DMS114 treated with DMSO at 0.1 percent for 48 hours (cell line): ENCODE measurements around the gene TRIB2.
A peak's percentile ranks its signal among the peaks of the same experiment; 100 is the strongest.
"Not testable (repeated sequence)": the region's sequence is repeated elsewhere in the genome, so short reads cannot be mapped to it uniquely, and the experiment has no call there.

Source experiments
- DNase-seq: peaks from one replicate; lab custom pipeline; 2025; ENCODE audit not compliant: unreplicated experiment; lab: John Stamatoyannopoulos, UW

TRIB2 gene

DNA sequence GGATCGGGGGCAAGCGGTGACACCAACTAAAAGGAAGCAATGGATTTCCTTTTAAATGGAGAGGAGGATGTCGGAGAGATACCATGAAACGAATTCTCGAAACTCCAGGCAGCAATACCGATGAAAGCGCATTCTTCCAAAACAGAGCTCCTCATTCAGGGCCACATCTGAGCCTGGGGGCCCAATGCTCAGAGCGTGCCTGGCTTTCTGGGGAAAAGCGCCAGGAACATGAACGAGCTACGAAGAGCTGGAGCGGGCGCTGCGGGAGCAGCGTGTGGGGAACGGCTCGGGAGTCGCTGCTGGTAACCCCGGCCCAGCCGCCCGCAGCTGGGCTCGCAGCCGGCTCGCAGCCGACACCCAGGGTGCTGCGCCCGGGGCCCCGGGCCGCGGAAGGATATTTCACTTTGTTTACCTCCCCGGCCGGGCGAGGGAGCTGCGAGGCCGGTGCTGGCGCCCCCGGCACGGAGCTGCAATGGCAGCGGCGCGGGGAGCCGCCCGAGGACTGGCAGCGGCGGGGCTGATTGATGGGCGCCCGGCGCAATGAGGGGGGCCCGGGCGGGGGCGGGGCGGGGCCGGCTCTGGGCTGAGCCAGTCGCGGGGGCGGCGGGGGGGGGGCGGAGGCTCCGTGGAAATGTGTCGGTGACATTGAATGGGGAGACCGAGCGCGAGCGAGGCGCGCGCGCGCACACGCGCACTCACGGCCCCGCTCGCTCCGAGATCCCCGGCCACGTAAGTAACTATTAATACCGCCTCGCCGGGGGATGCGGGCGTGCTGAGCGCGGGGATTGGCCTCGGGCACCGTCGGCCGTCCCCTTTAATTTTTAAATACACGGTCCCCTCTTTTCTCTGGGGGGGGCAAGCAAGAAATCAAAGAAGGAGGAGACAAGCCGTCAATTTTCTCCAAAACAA lies at the start of gene TRIB2:
TSS of gene TRIB2 (plus strand) at position 655 of the 909 bp plus-strand sequence. CDS start 1,372 bp downstream, outside the sequence.
- DNase-seq = peak; percentile 10

- DNase-seq = no peak
Measured at GRCh38 chr2:12669036-12669435, 47.7 kb upstream of the TRIB2 start.

DNA sequence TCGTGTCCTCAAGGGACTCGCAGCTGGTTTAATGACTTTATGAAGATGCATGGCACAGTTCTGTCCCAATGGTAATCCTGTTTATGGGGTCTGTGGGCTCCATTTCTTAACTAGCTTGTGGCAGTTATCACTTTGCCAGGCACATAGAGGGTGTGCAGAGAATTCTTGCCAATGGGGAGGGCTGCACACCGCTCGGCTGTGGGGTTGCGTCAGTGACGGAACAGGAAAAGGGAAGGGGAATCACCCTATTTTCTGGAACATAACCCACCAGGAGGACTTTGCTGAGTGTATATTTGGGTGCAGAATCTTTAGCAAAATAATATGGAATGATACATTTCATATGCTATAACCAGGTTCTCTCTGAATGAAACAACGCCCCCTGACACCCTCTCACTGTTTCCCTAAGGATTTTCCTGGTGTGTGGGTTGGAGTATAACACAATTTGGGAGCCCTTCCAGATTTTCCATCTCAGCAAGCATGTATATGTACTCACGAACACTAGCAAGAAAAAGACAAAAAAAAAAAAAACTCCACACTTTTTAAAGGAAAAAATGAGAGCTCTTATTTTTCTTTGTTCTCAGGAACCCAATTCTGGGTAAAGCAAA lies 43.9 kb upstream of the TRIB2 start:
- DNase-seq = no peak

GRCh38 chr2:12674644-12675328 lies 42.0 kb upstream of the TRIB2 start:
- no peak for DNase-seq

GRCh38 chr2:12675352-12675795 lies 41.4 kb upstream of the TRIB2 start:
- DNase-seq = no peak

GRCh38 chr2:12675801-12676200 lies 40.9 kb upstream of the TRIB2 start:
- DNase-seq = no peak

DNA sequence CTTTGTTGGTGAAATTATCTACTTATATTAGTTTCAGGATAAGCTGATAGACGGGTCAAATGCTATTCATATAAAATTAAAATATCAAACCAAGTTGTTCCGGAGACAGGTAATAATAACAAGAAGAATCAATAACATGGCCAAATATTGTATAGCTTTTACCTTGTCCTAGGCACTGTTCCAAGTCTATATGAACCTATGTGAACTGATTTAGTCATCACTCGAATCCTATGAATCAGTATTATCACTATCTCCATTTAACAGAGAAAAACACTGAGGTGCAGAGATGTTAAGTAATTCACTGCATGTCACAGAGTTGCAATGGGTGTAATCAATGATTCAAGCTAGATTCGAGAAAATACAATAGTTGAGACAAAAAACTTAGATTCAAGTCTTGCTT lies 40.0 kb upstream of the TRIB2 start:
- DNase-seq = no peak

DNA sequence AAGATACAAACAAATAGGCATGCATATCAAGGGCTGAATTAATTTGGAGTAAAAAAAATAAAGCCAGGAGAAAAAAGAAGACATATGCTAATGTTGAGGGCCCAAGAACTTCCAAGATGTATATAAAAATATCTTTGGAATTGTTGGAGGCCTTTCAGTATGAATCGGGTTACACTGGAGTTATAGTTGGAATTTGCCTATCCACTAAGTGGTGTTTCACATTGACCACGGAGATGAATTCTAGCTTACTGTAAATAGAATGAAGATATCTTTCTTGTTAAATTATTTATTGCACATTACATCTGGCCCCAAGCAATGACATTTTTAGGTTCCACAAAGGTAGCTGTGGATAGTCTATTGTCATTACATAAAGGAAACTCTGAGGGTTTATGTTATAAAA lies 38.5 kb upstream of the TRIB2 start:
- DNase-seq = no peak

DNA sequence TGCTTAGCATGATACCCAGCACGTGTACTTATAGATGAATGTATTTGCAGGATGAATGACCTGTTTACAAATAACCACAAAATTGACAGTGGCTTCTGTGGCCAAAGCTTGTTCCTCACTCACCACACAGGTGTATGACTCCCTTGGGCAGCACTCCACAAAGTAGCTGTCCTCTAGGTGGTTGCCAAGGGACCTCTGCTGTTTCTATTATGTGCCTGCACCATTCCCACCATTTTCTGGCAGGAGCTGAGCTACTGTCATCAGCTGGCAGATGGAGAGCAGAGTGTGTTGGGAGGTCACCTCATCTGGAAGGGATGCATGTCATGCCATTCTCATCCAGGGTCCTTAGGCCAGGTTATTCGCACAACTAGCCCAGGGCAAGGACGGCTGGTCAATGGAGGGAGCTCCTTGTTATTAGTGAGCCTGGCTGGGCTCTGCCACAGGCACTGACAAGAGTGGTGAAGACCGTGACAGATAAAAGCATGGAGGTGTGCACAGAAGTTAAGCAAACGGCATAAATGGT lies 37.1 kb upstream of the TRIB2 start:
- DNase-seq = no peak

DNA sequence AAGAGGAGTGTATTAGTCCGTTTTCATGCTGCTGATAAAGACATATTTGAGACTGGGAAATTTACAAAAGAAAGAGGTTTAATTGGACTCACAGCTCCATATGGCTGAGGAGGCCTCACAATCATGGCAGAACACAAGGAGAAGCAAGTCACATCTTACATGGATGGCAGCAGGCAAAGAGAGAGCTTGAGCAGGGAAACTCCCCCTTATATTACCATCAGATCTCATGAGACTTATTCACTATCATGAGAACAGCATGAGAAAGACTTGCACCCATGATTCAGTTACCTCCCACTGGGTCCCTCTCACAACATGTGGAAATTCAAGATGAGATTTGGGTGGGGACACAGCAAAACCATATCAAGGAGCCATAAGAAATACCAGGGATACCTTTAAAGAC lies 36.6 kb upstream of the TRIB2 start:
- not testable (repeated sequence) for DNase-seq

DNA sequence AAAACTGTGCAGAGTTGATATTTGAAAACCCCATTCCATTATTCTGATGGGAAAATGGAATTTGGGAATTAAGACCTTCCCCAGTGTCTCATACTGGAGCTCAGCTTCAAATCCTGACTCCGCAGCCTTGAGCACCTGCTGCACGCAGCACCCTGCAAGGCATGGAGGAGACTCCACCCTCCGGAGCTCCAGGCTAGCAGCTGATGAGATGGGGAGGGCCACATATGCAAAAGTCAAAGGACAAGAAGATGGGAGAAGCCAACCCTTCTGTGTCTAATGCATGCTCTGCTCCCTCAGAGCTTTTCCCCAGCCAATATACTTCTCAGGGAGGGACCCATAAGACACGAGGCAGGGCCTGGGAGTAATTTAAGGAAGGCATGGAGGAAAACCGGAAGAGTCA lies 34.7 kb upstream of the TRIB2 start:
- DNase-seq = no peak

DNA sequence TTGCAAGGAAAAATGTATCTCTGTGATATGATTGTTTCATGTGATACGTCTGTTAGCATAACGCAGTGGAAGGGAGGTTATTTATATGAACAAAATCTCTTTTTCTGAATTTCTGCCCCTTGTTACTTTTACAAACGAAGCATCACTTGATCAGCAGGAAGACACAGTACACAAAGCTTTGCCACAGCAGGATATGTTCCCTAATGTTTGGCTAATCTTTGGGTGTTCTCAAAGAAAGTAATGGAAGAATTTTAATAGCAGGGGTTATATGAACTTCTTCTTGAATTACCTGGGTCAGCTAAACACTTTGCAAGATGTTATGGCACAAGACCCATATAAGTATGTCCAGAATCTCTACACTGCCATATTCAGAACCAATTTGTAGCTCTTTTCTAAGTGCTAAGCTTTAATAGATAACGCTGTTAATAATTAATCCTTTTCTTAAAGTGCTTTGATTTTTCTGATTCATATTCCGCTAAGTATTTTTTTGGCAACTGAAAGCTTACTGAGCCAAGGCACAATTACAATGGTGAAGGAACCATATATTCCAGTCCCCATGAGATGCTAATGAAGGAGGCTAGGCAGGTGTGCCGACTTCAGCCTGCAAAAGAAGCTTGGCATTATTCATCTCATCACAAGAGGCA lies 33.2 kb upstream of the TRIB2 start:
- no peak for DNase-seq

DNA sequence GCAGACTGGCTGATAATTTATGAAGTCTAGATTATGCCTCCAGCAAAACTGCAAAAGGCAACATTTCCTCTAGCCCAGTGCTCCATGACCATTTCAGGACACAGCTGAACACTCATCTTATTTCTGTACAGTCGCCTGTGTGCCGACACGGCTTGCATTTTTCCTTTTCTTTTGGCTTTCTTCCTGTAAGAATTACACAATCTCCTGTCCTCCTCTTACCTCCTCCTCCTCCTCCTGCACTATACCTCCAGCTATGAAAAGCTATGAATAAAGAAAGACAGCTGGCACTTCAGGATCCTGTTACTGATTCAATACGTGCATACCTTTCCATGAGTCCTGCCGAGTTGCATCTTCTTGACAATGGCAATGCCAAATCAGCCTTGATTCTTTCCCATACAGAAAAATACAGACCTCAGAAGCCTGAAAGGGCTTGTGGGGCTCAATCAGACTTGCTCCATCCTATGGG lies 32.2 kb upstream of the TRIB2 start:
- DNase-seq = no peak

GRCh38 chr2:12685145-12685544 lies 31.6 kb upstream of the TRIB2 start:
- DNase-seq = no peak

DNA sequence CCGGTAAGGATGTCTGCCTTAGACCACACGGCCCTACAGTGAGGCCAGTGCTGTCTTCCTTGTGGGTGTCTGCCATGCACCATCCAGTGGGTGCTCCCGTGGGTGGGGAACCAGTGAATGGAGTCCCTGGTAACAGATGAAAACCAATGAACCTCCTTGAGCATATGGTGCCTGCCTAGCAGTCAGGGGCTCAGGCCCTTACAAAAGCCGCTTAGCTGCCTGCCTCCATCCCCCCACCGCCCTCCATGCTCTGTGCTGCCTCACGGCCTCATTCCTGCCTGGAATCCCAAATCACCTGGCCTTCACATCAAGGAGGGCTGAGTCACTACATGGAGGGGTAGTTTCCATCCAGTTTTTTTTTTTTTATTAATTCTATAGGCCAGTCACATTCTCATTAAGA lies 30.8 kb upstream of the TRIB2 start:
- no peak for DNase-seq

- no peak for DNase-seq
Measured at GRCh38 chr2:12686708-12687283, 29.9 kb upstream of the TRIB2 start.

DNA sequence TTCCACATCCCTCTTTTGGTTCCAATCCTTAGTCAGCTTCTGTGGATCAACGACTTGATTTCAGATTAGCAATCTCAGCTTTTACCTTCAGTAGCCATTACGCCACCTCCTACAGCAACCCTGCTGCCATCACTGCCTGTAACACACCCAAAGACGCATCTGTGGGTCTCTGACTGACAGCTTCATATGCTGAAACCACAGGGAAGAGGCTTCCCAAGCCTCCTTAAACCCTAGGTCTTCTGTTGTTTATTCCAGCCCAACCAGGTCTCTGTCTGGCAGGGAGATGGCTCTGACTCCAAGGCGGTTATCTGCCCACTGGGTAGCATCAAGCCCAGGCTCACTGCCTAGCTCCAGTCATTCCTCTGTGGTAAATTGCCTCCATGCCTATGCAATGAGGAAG lies 28.6 kb upstream of the TRIB2 start:
- no peak for DNase-seq

- DNase-seq = no peak
Measured at GRCh38 chr2:12688893-12689292, 27.8 kb upstream of the TRIB2 start.

GRCh38 chr2:12693509-12693908 lies 23.2 kb upstream of the TRIB2 start:
- no peak for DNase-seq

DNA sequence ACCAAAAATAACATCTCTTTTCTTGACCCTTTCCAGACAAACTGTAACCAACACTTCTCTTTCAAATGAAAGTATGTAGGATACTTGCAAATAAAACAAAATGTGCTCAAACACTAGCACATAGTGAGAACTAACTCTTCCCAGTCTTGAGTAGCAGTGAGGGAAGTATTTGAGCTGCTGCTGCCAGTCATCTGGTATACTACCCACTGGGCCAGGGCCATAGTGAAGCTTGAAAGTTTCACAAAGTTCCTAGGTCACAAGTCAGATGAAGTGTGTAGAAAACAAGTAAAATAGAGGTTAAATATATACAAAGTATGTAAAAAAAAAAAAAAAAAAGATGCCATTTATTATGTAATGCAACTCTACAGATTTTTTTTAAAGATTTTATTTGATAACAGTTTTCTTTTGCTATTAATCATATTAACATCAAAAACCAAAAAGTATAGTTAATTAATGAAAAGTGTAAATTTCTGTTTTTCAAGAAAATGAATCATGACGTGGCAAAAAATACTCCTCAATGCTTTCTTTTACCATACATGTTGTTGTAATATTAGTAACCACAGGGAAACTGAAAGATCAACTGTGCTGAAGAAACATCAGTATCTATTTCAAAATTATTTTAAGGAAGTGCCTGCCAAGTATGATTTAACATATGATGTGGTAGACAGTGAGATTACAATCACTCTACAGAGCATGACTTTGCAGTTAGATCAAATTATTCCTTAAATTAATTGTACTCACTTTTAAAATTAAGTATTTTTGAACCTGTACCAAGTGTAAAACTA lies 21.6 kb upstream of the TRIB2 start:
- no peak for DNase-seq
